ENCODE results near the gene APOLD1.
"Not testable (repeated sequence)": the region's sequence is repeated elsewhere in the genome, so short reads cannot be mapped to it uniquely, and the experiment has no call there.

Gene APOLD1, protein sequence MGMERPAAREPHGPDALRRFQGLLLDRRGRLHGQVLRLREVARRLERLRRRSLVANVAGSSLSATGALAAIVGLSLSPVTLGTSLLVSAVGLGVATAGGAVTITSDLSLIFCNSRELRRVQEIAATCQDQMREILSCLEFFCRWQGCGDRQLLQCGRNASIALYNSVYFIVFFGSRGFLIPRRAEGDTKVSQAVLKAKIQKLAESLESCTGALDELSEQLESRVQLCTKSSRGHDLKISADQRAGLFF

DNA sequence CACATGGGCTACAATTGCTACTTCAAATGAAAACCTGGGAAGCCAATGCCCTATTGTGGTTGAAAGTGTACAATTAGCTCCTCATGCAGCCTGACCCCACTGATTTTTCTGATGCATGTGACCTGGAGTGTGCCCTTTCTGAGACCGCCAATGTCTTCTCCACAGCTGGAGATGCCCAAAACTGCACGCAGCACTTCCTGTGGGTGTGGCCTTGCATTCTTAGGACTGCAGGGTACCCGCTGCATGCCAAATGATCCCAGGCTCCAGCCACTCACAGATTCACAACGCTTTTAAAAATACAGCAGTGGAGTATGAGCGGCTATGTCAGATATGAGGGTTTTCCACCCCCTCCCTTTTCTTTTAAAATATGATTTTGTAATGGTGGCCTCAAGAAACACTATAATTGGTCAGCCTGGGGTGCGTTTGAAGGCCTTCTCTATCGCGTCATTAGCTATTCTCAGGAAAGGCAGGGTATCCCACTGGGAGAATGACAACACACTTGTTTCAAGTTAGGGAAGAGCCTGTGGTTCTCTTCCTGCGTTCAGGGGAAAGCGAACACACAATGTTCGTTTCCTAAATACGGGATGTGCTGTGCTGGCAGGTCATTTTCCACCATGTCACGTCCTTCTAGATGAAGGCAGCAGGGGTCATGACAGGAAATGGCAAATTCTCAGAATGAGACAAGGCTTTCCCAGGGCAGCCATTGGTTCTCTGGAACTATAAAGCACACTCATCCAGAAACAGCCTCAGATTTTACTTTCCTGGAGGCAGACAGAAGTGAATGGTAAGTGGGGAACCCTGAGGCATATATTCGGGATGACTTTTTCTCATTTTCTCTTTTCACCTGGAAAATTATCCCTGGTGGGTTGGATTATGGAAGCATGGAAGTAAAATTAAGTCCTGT, at the start of gene APOLD1:
TSS of gene APOLD1 (plus strand) at position 749 of the 904 bp plus-strand sequence. CDS start at position 782, 33 bp downstream.
- peak; percentile 25 for DNase-seq

- peak; percentile 85 for DNase-seq
Measured at GRCh38 chr12:12736759-12737676, 48.4 kb upstream of the APOLD1 start.

DNA sequence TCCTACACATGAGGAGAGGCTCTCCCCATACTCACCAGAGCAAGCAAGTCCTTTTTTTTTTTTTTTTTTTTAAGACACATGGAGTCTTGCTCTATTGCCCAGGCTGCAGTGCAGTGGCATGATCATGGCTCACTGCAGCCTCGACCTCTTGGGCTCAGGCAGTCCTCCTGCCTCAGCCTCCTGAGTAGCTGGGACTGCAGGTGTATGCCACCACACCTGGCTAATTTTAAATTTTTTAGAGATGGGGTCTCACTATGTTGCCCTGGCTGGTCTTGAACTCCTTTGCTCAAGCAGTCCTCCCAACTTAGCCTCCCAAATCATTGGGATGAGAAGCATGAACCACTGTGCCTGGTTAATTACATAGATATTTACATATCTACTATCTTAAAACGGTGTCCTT, 47.3 kb upstream of the APOLD1 start:
- not testable (repeated sequence) for DNase-seq

- DNase-seq: no peak
Measured at GRCh38 chr12:12741660-12742059, 43.8 kb upstream of the APOLD1 start.

DNA sequence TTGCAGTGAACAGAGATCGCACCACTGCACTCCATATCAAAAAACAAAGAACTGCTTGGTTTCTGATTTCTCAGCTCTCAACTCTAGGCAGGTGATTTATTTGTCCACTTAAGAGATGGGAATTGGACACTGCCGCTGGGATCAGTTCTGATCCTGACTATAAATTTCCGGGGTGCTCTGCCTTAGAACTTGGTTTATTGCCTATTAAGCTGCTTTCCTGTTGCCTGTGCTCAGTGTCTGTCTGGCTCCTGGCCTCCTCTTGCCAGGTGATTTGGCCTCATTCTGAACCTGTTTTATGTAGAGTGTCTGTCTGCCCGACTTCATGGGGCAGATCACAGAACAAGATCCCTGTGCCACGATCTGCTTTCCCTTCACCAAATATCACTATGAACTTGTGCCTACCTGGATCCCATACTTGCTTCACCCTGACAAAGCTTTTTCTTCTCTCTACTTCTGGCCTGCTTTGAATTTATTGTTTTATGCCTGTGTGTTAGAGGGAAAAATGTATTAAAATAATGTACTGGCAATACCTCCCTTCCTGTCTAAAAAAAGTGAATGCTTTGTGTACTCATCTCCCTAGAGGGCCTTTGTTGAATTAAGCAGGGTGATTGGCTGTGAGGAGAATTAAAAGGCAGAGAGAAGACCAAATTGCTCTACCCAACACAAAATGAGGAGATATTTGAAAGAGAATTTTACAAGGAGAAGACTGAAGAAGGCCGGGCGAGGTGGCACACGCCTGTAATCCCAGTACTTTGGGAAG, 40.7 kb upstream of the APOLD1 start:
- DNase-seq: no peak

DNA sequence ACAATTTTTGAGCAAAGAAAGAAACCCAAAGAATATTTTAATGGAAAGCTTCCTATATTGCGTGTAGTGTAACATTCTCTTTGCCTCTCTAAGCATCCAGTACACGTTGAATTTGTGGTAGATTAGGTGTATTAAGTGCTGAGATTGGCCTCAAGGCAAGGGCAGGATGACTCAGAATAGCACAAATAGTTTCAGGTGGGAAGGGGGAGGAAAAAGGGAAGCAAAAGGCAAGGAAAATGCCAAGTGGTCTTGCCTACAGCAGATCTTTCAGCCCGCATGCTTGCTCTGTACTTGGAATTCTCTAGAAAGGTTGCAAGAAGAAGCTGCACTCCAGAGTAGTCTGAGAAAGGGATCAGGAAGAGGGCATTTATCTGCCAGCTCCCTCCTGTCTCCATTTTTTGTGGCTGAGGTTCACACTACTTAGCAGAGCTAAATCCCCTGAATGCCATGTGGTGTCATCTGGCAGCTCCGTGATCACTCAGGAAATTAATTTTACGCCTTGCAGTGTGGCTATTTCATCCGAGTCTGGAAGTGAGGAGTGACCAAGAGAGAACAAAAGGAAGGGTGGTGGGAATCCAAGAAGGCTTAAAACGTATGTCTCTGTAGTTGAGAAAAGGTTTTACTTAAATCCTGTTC, 39.8 kb upstream of the APOLD1 start:
- DNase-seq: no peak

- no peak for DNase-seq
Measured at GRCh38 chr12:12747278-12747677, 38.2 kb upstream of the APOLD1 start.

GRCh38 chr12:12748044-12748443, 37.4 kb upstream of the APOLD1 start:
- no peak for DNase-seq

DNA sequence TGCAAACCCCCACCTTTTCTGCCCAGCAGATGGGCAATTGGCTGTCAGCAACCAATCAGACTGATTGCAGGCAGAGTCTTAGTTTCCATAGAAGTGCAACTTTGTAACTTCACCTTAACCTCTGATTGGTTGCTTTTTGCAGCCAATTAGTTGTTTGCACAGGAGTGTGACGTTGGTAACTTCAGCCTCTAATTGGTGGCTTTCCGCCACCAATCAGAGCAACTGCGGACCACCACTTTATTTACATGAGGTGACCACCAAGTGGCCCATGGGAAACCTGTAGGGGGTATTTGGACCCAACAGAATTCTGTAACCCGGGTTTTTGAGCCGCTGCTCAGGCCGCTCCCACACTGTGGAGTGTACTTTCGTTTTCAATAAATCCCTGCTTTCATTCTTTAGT, 36.0 kb upstream of the APOLD1 start:
- no peak for DNase-seq

DNA sequence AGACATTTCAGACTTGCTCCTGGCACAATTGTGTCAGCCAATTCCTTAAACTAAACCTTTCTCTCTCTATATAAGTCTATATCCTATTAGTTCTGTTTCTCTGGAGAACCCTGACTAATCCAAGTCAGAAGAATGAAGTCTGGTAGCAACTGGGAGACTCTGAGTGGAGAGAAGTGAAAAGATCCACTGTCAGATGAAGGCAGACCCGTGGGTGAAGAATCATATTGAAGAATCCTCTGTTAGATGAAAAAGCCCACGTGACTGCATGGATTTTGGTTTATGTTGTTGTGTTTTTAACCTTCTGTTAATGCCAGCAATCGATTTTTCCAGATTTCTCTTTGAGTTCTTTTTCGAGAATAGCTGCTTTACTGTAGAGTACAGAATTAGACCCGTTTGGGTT, 29.5 kb upstream of the APOLD1 start:
- no peak for DNase-seq

DNA sequence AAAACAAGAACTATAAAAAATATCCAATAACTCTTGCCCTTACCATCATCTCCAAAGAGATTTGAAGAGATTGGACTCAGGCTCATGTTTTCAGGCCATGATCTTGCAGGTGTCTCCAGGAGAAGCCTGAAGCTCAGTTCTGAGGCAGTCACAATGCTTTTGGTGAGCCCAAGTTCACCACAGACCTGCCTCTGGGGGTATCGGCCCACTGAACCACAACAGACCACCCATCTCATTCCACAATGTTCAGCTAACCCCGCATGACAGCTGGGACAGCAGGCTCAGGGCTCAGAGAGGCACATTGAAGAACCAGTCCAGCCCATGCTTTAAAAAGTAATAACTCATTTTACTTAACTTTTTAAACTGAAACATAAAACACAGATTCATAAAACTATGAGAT, 28.3 kb upstream of the APOLD1 start:
- no peak for DNase-seq

- no peak for DNase-seq
Measured at GRCh38 chr12:12759234-12759915, 26.1 kb upstream of the APOLD1 start.

DNA sequence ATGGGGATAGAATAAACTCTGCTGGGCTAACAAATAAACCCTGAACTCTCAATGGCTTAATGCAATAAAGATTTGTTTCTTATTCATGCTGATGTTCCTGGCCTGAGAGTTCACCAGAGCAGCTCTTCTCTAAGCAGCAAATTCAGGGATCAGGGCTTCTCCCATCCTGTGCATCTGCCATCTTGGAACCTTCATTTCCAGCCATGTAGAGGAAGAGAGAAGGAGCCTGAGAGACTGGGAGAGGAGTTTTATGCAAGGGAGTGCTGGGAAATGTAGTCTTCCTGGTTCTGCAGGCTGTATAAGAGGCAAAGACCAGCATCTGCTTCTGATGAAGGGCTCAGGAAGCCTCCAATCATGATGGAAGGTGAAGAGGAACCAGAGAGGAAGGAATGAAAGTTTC, 20.6 kb upstream of the APOLD1 start:
- no peak for DNase-seq

GRCh38 chr12:12770262-12770661, 15.2 kb upstream of the APOLD1 start:
- DNase-seq: no peak

DNA sequence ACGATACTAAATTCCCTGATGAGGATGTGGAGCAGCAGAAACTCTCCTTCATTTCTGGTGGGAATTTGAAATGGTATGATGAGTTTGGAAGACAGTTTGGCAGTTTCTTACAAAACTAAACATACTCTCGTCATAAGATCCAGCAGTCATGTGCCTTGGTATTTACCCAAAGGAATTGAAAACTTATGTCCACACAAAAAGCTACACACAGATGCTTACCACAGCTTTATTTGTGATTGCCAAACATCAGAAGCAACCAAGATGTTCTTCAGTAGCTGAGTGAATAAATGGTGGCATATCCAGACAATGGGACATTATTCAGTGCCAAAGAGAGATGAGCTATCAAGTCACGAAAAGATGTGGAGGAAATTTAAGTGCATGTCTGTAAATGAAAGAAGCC, 10.7 kb upstream of the APOLD1 start:
- no peak for DNase-seq

DNA sequence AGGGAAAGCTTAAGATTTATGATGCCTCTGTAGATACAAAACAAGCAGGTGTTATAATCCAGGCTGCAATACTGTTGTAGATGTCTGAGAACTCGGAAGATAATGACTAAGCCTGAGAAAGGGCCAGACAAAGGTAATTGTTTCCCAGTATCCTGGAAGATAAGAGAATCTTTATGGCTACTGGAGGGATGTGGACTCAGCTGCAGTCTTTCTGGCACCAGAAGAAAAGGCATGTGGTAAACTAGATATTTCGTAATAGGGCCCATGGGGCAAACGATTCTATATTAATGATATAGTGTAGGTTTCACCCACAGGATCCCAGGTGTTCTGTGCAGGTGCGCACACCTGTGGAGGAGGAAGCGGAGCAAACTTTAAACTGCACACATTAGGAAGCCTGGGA, 9.2 kb upstream of the APOLD1 start:
- no peak for DNase-seq

- no peak for DNase-seq
Measured at GRCh38 chr12:12777092-12777491, 8.4 kb upstream of the APOLD1 start.

DNA sequence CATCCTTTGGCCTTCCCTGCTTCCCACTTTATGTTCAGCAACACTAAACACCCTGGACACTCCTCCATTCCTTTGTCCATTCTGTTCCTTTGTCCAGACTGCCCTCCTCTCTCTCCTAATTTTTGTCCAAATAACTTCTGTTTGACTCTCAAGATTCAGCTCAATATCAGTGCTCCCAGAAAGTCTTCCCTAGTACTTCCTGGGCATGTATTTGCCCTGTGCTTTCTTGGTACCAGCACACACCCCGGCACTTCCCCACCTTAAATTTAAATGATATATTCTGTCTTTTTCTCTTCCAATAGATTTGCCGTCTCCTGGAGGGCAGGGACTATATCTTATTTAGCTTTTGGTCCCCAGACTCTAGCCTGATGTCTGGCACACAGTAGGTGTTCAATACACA, 6.5 kb upstream of the APOLD1 start:
- DNase-seq: no peak

DNA sequence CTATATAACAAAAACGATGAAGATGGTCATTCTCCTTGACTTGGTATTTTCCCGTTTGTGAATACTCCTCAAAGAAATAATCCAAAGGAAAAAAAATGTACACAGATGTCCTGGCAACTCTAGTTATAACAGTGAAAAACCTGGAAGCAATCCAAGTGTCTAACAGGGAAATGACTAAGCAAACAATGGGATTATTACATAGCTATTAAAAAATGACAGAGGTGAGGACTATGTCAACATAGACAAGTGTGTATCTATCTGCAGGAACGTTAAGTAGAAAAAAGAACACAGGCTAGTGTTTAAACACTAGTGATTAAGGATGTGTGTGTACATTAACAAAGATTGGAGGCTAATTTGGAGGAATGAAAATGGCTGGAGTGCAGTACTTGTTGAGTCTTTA, 5.9 kb upstream of the APOLD1 start:
- DNase-seq: peak; percentile 89

GRCh38 chr12:12784116-12784515, 1.3 kb upstream of the APOLD1 start:
- no peak for DNase-seq

- no peak for DNase-seq
Measured at GRCh38 chr12:12786351-12786705, 869 bp downstream of the APOLD1 start.
